SK-N-MC (cell line): ENCODE measurements around the gene MEDAG.

Source experiments
- EZH2 ChIP-seq: fragments of 200-600 bp; sonication (generic); IDR thresholded peaks from one replicate; pipeline ENCODE4 v1.6.1; 2017; ENCODE audit warnings: antibody characterized with exemption
- POLR2AphosphoS5 ChIP-seq: IDR thresholded peaks from 2 replicates; pipeline ENCODE4 v1.6.1; 2012; ENCODE audit warnings: mild to moderate bottlenecking, low read depth, low read length, borderline replicate concordance

GRCh38 chr13:30864433-30865122 lies 41.5 kb upstream of the MEDAG start:
- TF ChIP-seq EZH2 (no peak), POLR2AphosphoS5 (no peak)
